AG10803 (cell line): ENCODE measurements around the gene SDCCAG8.

Source experiments
- DNase-seq: peaks from one replicate; pipeline ENCODE4 v3.0.0; 2010; ENCODE audit warnings: low read depth
- H3K4me3 ChIP-seq: 2 replicates; pipeline ENCODE4 v1.5.1; 2011; ENCODE audit warnings: mild to moderate bottlenecking, low read length, control low read depth
- CTCF ChIP-seq: conservative IDR thresholded peaks from 2 replicates; pipeline ENCODE4 v1.5.1; 2011; ENCODE audit warnings: mild to moderate bottlenecking, low read length, control low read depth, inconsistent platforms

The SDCCAG8 gene

GRCh38 chr1:243415663-243416408, 160.0 kb downstream of the SDCCAG8 start:
- no peak for DNase-seq
- H3K4me3 ChIP-seq = no peak overlapping the region
- no peak for TF ChIP-seq CTCF

- no peak for TF ChIP-seq CTCF
Observed at GRCh38 chr1:243416495-243416894, 160.7 kb downstream of the SDCCAG8 start.

GRCh38 chr1:243420016-243420945, 164.4 kb downstream of the SDCCAG8 start:
- DNase-seq = no peak
- no peak overlapping the region for H3K4me3 ChIP-seq
- TF ChIP-seq CTCF = no peak

More at GRCh38 chr1:243416495-243416894, 160.7 kb downstream of the SDCCAG8 start:
- no peak overlapping the region for H3K4me3 ChIP-seq
- DNase-seq = no peak

- peak; percentile 28 for DNase-seq
- peak overlapping the region; percentile 47 for H3K4me3 ChIP-seq
- no peak for TF ChIP-seq CTCF
Observed at GRCh38 chr1:243420946-243421685, 165.3 kb downstream of the SDCCAG8 start.

GRCh38 chr1:243421784-243422183, 165.9 kb downstream of the SDCCAG8 start:
- TF ChIP-seq CTCF = no peak
- peak; percentile 59 for DNase-seq
- H3K4me3 ChIP-seq = peak overlapping the region; percentile 47

- no peak for TF ChIP-seq CTCF
- H3K4me3 ChIP-seq = no peak overlapping the region
- DNase-seq = no peak
Observed at GRCh38 chr1:243422362-243422761, 166.5 kb downstream of the SDCCAG8 start.
